ENCODE results near the gene ARNT2.

Gene ARNT2

DNA sequence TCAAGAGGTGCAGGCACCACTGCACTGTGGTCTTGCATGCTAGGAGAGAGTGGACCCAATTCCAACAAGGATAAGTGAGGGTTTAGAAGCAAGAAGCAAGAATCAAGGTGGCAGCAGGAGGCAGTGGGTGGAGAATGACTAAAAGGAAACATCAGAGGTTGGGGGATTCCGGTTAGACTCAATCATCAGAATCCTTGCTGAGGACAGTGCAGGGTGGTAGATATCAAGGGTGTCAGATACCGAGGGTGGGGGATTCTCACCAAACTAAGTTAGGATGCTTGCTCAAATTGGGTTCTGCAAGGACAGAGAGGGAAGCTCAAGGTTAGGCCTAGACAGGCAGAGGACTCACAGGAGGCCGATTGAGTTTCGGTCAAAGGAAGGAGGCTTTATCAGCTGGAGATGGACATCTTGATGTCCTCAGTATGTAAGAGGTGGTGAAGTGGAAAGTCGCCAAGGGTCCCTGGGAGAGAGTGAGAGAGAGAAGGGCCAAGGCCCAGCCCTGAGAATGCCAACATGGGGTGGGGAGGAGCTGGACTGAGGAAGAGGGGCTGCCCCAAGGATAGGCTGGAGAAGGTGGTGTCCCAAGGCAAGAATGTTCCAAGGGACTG is 102.2 kb downstream of the ARNT2 start:
- peak overlapping the region in 1 of 2 experiments; percentile 9 for H2BK12ac ChIP-seq (ENCODE audit: low read length in 2 of 2)
- 96% methylated on average over 5 of the region's 5 CpGs for WGBS

DNA sequence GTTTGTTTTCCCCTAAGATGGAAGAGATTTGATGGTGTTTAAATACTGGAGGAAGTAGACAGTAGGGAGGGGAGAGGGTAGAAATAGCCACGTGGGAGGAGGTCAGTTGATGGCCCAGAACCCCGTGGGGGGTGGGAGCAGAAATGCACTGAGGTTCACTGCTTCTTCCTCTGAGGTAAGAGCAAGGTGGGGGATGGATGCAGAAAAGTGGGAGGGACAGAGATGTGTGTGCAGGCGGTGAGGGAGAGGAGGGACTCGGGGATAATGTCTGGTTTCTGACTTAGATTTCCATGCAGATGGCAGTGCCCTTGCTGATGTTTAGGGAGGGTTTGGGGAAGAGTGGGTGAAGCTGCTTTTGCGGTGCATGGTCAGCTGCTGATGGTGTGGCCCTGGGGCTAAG is 102.9 kb downstream of the ARNT2 start:
- DNase-seq: no peak
- peaks cover 0 to 20% of the 10 kb centered on the region in 2 experiments for H3K36me3 ChIP-seq (ENCODE audit: control insufficient read depth in 1 of 2, insufficient read depth in 2 of 2, low read depth in 1 of 2, low read length in 2 of 2)

More for the DNA sequence above, 102.2 kb downstream of the ARNT2 start:
- peaks cover 0 to 20% of the 10 kb centered on the region in 2 experiments for H3K36me3 ChIP-seq (ENCODE audit: control insufficient read depth in 1 of 2, insufficient read depth in 2 of 2, low read depth in 1 of 2, low read length in 2 of 2)
- H3K4me1 ChIP-seq (ENCODE audit: control insufficient read depth, insufficient read depth, low read depth, low read length): peaks cover 2% of the 10 kb centered on the region
- no peaks in the 10 kb centered on the region for H3K79me1 ChIP-seq (replicated peaks; ENCODE audit: low read length, poor library complexity, severe bottlenecking)
- no peaks in the 10 kb centered on the region for H3K27me3 ChIP-seq (ENCODE audit: control insufficient read depth in 1 of 2, insufficient read depth in 1 of 2, low read length in 2 of 2)
- no peak overlapping the region for H3K23ac ChIP-seq (ENCODE audit: low read length in 2 of 2)
- no peak for DNase-seq
- H2AFZ ChIP-seq (ENCODE audit: low read depth, low read length): no peak overlapping the region
- H3K4me2 ChIP-seq (ENCODE audit: low read length, poor library complexity, severe bottlenecking): no peak overlapping the region
- H3K4ac ChIP-seq (ENCODE audit: low read depth in 1 of 2, low read length in 2 of 2): no peak overlapping the region
- peak overlapping the region; percentile 21 for H2AK5ac ChIP-seq (ENCODE audit: low read length, severe bottlenecking)
- no peak overlapping the region for H2BK15ac ChIP-seq (ENCODE audit: low read depth, poor library complexity, severe bottlenecking)
- no peak overlapping the region for H3K9ac ChIP-seq (ENCODE audit: low read length)
- H4K8ac ChIP-seq (ENCODE audit: low read length): no peak overlapping the region
- H3K4me3 ChIP-seq (ENCODE audit: insufficient read depth in 1 of 2, low read depth in 1 of 2, low read length in 2 of 2): no peak overlapping the region
- no peak overlapping the region for H3K14ac ChIP-seq (ENCODE audit: low read length in 2 of 2)
- H3K9me3 ChIP-seq (ENCODE audit: control insufficient read depth, low read length): peaks cover 23% of the 10 kb centered on the region
- no peak overlapping the region for H3K27ac ChIP-seq (ENCODE audit: low read length, poor library complexity, severe bottlenecking)
- no peak overlapping the region for H2BK5ac ChIP-seq (ENCODE audit: low read depth, low read length, poor library complexity, severe bottlenecking)
- H2BK120ac ChIP-seq (ENCODE audit: low read depth, low read length): no peak overlapping the region
- H4K91ac ChIP-seq (ENCODE audit: low read length): no peak overlapping the region
- H3K18ac ChIP-seq (ENCODE audit: low read depth in 1 of 2, low read length in 2 of 2): peak overlapping the region in 1 of 2 experiments; percentile 38

DNA sequence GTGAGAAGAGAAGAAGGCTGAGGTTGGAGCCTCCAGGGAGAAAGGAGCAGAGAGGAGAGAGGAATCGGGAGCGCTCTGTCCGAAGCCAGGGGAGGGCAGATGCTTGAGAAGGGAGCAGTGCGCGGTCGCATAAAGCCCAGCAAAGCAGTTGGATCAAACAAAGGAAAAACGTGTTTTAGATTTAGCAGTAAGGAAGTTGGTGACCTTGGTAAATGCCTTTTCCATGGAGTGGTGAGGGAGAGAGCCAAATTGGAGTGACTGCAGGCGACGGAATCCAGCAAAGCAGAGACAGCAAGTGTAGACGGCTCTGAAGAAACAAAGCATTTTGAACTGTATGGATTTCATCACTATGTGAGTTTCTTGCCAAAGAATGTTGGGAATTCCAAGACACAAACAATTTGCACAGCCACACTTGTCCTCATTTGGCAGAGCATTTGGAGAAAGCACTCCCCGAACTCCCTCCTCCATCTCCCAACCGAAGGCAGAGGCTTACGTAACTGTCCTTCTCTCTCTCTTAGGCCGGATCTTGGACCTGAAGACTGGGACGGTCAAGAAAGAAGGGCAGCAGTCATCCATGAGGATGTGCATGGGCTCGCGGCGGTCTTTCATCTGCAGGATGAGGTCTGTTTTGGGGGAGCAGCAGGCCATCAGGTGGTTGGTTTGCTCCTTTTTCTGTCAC is 103.6 kb downstream of the ARNT2 start:
- H3K4me2 ChIP-seq (ENCODE audit: low read length, poor library complexity, severe bottlenecking): no peak overlapping the region

More for the DNA sequence above, 102.9 kb downstream of the ARNT2 start:
- H3K4me3 ChIP-seq (ENCODE audit: insufficient read depth in 1 of 2, low read depth in 1 of 2, low read length in 2 of 2): no peak overlapping the region
- H3K4ac ChIP-seq (ENCODE audit: low read depth in 1 of 2, low read length in 2 of 2): no peak overlapping the region
- H3K4me1 ChIP-seq (ENCODE audit: control insufficient read depth, insufficient read depth, low read depth, low read length): peaks cover 2% of the 10 kb centered on the region
- no peak overlapping the region for H2AFZ ChIP-seq (ENCODE audit: low read depth, low read length)
- 79% methylated on average over 5 of the region's 5 CpGs for WGBS
- H3K14ac ChIP-seq (ENCODE audit: low read length in 2 of 2): no peak overlapping the region
- no peak overlapping the region for H3K23ac ChIP-seq (ENCODE audit: low read length in 2 of 2)
- H4K8ac ChIP-seq (ENCODE audit: low read length): no peak overlapping the region
- no peak overlapping the region for H4K91ac ChIP-seq (ENCODE audit: low read length)
- no peak overlapping the region for H2BK15ac ChIP-seq (ENCODE audit: low read depth, poor library complexity, severe bottlenecking)
- peak overlapping the region; percentile 21 for H2AK5ac ChIP-seq (ENCODE audit: low read length, severe bottlenecking)
- no peak overlapping the region for H3K4me2 ChIP-seq (ENCODE audit: low read length, poor library complexity, severe bottlenecking)
- H3K9me3 ChIP-seq (ENCODE audit: control insufficient read depth, low read length): peaks cover 23% of the 10 kb centered on the region
- H3K27me3 ChIP-seq (ENCODE audit: control insufficient read depth in 1 of 2, insufficient read depth in 1 of 2, low read length in 2 of 2): no peaks in the 10 kb centered on the region
- peak overlapping the region; percentile 2 to 37 for H2BK12ac ChIP-seq (ENCODE audit: low read length in 2 of 2)
- H3K18ac ChIP-seq (ENCODE audit: low read depth in 1 of 2, low read length in 2 of 2): peak overlapping the region in 1 of 2 experiments; percentile 18
- no peak overlapping the region for H3K27ac ChIP-seq (ENCODE audit: low read length, poor library complexity, severe bottlenecking)
- H3K9ac ChIP-seq (ENCODE audit: low read length): peak overlapping the region; percentile 46
- H2BK5ac ChIP-seq (ENCODE audit: low read depth, low read length, poor library complexity, severe bottlenecking): no peak overlapping the region
- H2BK120ac ChIP-seq (ENCODE audit: low read depth, low read length): no peak overlapping the region
- H3K79me1 ChIP-seq (replicated peaks; ENCODE audit: low read length, poor library complexity, severe bottlenecking): no peaks in the 10 kb centered on the region

DNA sequence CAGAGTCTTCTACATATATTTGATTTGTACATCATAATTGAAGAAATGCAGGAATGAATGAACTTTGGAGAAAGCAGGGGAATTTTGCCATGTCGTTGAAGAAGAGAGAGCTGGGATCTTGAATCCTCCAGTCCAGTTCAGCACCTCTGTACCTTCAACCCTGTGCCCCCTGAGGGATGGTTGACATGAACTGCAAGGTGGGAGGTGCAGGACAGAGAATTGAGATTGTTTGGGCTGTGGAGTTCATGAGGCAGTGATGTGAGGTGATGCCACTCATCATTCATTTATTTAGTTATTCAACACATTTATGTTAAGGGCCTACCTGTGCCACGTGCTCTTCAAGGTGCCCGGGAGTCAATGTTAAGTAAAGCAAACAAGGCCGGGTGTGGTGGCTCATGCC is 104.6 kb downstream of the ARNT2 start:
- Histone ChIP-seq H4K8ac (ENCODE audit: low read length) (no peak overlapping the region), H3K9ac (ENCODE audit: low read length) (no peak overlapping the region), H2AFZ (ENCODE audit: low read depth, low read length) (no peak overlapping the region), H2AK5ac (ENCODE audit: low read length, severe bottlenecking) (no peak overlapping the region), H3K4ac (ENCODE audit: low read depth in 1 of 2, low read length in 2 of 2) (no peak overlapping the region), H2BK5ac (ENCODE audit: low read depth, low read length, poor library complexity, severe bottlenecking) (no peak overlapping the region), H3K23ac (ENCODE audit: low read length in 2 of 2) (no peak overlapping the region), H3K4me1 (ENCODE audit: control insufficient read depth, insufficient read depth, low read depth, low read length) (peaks cover 5% of the 10 kb centered on the region), H4K91ac (ENCODE audit: low read length) (no peak overlapping the region), H3K79me1 (replicated peaks; ENCODE audit: low read length, poor library complexity, severe bottlenecking) (no peaks in the 10 kb centered on the region), H2BK15ac (ENCODE audit: low read depth, poor library complexity, severe bottlenecking) (no peak overlapping the region), H3K4me2 (ENCODE audit: low read length, poor library complexity, severe bottlenecking) (no peak overlapping the region), H3K18ac (ENCODE audit: low read depth in 1 of 2, low read length in 2 of 2) (no peak overlapping the region), H3K36me3 (ENCODE audit: control insufficient read depth in 1 of 2, insufficient read depth in 2 of 2, low read depth in 1 of 2, low read length in 2 of 2) (peaks cover 0 to 10% of the 10 kb centered on the region in 2 experiments), H3K27me3 (ENCODE audit: control insufficient read depth in 1 of 2, insufficient read depth in 1 of 2, low read length in 2 of 2) (no peaks in the 10 kb centered on the region), H3K4me3 (ENCODE audit: insufficient read depth in 1 of 2, low read depth in 1 of 2, low read length in 2 of 2) (no peak overlapping the region), H2BK12ac (ENCODE audit: low read length in 2 of 2) (no peak overlapping the region), H3K9me3 (ENCODE audit: control insufficient read depth, low read length) (peaks cover 20% of the 10 kb centered on the region), H2BK120ac (ENCODE audit: low read depth, low read length) (no peak overlapping the region), H3K27ac (ENCODE audit: low read length, poor library complexity, severe bottlenecking) (no peak overlapping the region), H3K14ac (ENCODE audit: low read length in 2 of 2) (no peak overlapping the region)
- DNase-seq: no peak
- WGBS: 95% methylated on average over 4 of the region's 4 CpGs

More for the DNA sequence above, 103.6 kb downstream of the ARNT2 start:
- H2BK12ac ChIP-seq (ENCODE audit: low read length in 2 of 2): peak overlapping the region in 1 of 2 experiments; percentile 2
- H3K27ac ChIP-seq (ENCODE audit: low read length, poor library complexity, severe bottlenecking): no peak overlapping the region
- no peaks in the 10 kb centered on the region for H3K79me1 ChIP-seq (replicated peaks; ENCODE audit: low read length, poor library complexity, severe bottlenecking)
- peak overlapping the region; percentile 46 for H3K9ac ChIP-seq (ENCODE audit: low read length)
- no peak overlapping the region for H3K18ac ChIP-seq (ENCODE audit: low read depth in 1 of 2, low read length in 2 of 2)
- H3K9me3 ChIP-seq (ENCODE audit: control insufficient read depth, low read length): peaks cover 23% of the 10 kb centered on the region
- peak; percentile 64 for DNase-seq
- H2AK5ac ChIP-seq (ENCODE audit: low read length, severe bottlenecking): no peak overlapping the region
- peaks cover 0 to 16% of the 10 kb centered on the region in 2 experiments for H3K36me3 ChIP-seq (ENCODE audit: control insufficient read depth in 1 of 2, insufficient read depth in 2 of 2, low read depth in 1 of 2, low read length in 2 of 2)
- no peak overlapping the region for H3K14ac ChIP-seq (ENCODE audit: low read length in 2 of 2)
- H4K91ac ChIP-seq (ENCODE audit: low read length): no peak overlapping the region
- no peak overlapping the region for H3K4ac ChIP-seq (ENCODE audit: low read depth in 1 of 2, low read length in 2 of 2)
- H2BK15ac ChIP-seq (ENCODE audit: low read depth, poor library complexity, severe bottlenecking): peak overlapping the region; percentile 82
- WGBS: 72% methylated on average over 18 of the region's 18 CpGs
- no peak overlapping the region for H2AFZ ChIP-seq (ENCODE audit: low read depth, low read length)
- no peak overlapping the region for H2BK5ac ChIP-seq (ENCODE audit: low read depth, low read length, poor library complexity, severe bottlenecking)
- no peak overlapping the region for H4K8ac ChIP-seq (ENCODE audit: low read length)
- H3K27me3 ChIP-seq (ENCODE audit: control insufficient read depth in 1 of 2, insufficient read depth in 1 of 2, low read length in 2 of 2): no peaks in the 10 kb centered on the region
- H3K4me3 ChIP-seq (ENCODE audit: insufficient read depth in 1 of 2, low read depth in 1 of 2, low read length in 2 of 2): no peak overlapping the region
- H3K23ac ChIP-seq (ENCODE audit: low read length in 2 of 2): no peak overlapping the region
- no peak overlapping the region for H2BK120ac ChIP-seq (ENCODE audit: low read depth, low read length)
- H3K4me1 ChIP-seq (ENCODE audit: control insufficient read depth, insufficient read depth, low read depth, low read length): peaks cover 2% of the 10 kb centered on the region

All from mesenchymal stem cell (in vitro differentiated cells and primary cell).